Hematopoietic multipotent progenitor cell treated with erythropoietin and hydrocortisone succinate and interleukin-3 and kit ligand, for 4 days (in vitro differentiated cells): Measurements from ENCODE around the gene PDZK1IP1.
"Not testable (repeated sequence)": the region's sequence is repeated elsewhere in the genome, so short reads cannot be mapped to it uniquely, and the experiment has no call there.

Source experiments
- DNase-seq: peaks from one replicate; pipeline ENCODE4 v3.0.0-alpha.2; 2015

The PDZK1IP1 gene

GRCh38 chr1:47180603-47181094, 9.2 kb downstream of the PDZK1IP1 start:
- DNase-seq, result peak; percentile 87

GRCh38 chr1:47179988-47180563, 9.8 kb downstream of the PDZK1IP1 start:
- DNase-seq, result no peak

- DNase-seq, result peak; percentile 98
Measured at GRCh38 chr1:47179017-47179987, 10.5 kb downstream of the PDZK1IP1 start.

GRCh38 chr1:47178654-47179016, 11.2 kb downstream of the PDZK1IP1 start:
- no peak for DNase-seq

GRCh38 chr1:47178020-47178419, 11.8 kb downstream of the PDZK1IP1 start:
- no peak for DNase-seq

- peak; percentile 84 for DNase-seq
Measured at GRCh38 chr1:47175227-47175934, 14.5 kb downstream of the PDZK1IP1 start.

- no peak for DNase-seq
Measured at GRCh38 chr1:47174656-47175020, 15.2 kb downstream of the PDZK1IP1 start.

- DNase-seq, result no peak
Measured at GRCh38 chr1:47172782-47173181, 17.1 kb downstream of the PDZK1IP1 start.

GRCh38 chr1:47164552-47164951, 25.3 kb downstream of the PDZK1IP1 start:
- DNase-seq, result no peak

GRCh38 chr1:47161298-47162040, 28.4 kb downstream of the PDZK1IP1 start:
- no peak for DNase-seq

- DNase-seq, result no peak
Measured at GRCh38 chr1:47160716-47161115, 29.1 kb downstream of the PDZK1IP1 start.

GRCh38 chr1:47157957-47158356, 31.9 kb downstream of the PDZK1IP1 start:
- DNase-seq, result not testable (repeated sequence)

GRCh38 chr1:47156457-47156856, 33.4 kb downstream of the PDZK1IP1 start:
- DNase-seq, result not testable (repeated sequence)

- not testable (repeated sequence) for DNase-seq
Measured at GRCh38 chr1:47149162-47149561, 40.7 kb downstream of the PDZK1IP1 start.

- DNase-seq, result no peak
Measured at GRCh38 chr1:47147047-47147785, 42.6 kb downstream of the PDZK1IP1 start.

GRCh38 chr1:47146495-47146894, 43.3 kb downstream of the PDZK1IP1 start:
- not testable (repeated sequence) for DNase-seq

GRCh38 chr1:47143654-47144053, 46.2 kb downstream of the PDZK1IP1 start:
- not testable (repeated sequence) for DNase-seq

- not testable (repeated sequence) for DNase-seq
Measured at GRCh38 chr1:47140358-47140757, 49.5 kb downstream of the PDZK1IP1 start.

GRCh38 chr1:47137925-47138615, 51.8 kb downstream of the PDZK1IP1 start:
- DNase-seq, result no peak

- no peak for DNase-seq
Measured at GRCh38 chr1:47137198-47137597, 52.6 kb downstream of the PDZK1IP1 start, which contains the start of gene CYP4A22. Gene CYP4A22 (plus strand): TSS chr1:47137441. CDS start chr1:47137486, 45 bp downstream.
